Superior temporal gyrus (tissue), 1 donor: ENCODE results near the gene KIAA2012.

Source experiments
- DNase-seq: peaks from one replicate; pipeline ENCODE4 v3.0.0-alpha.2; 2016; ENCODE audit errors: extremely low spot score

Gene KIAA2012

GRCh38 chr2:202088777-202089176 lies 15.7 kb downstream of the KIAA2012 start:
- DNase-seq = no peak

DNA sequence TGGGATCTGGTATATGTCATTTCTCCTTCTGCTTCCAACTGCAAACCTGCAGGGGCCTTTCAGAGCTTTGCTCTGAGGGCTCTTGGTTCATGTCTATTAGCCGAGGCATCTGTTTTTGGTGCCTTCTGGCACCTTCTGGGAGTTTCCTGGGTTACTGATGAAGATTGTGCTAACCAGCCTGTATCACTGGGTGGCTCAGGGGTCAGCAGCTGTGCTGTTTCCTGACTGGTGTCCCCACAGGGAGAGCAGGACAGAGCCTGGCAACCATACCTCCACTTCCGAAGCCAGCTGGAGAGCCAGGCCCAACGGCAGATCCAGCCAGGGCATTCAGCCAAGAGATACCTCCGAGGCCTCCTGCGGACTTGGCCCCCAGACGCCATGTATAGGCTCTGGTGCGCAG lies 17.5 kb downstream of the KIAA2012 start:
- no peak for DNase-seq

GRCh38 chr2:202091476-202091875 lies 18.4 kb downstream of the KIAA2012 start:
- DNase-seq = no peak

GRCh38 chr2:202094426-202094986 lies 21.5 kb downstream of the KIAA2012 start:
- DNase-seq = no peak

DNA sequence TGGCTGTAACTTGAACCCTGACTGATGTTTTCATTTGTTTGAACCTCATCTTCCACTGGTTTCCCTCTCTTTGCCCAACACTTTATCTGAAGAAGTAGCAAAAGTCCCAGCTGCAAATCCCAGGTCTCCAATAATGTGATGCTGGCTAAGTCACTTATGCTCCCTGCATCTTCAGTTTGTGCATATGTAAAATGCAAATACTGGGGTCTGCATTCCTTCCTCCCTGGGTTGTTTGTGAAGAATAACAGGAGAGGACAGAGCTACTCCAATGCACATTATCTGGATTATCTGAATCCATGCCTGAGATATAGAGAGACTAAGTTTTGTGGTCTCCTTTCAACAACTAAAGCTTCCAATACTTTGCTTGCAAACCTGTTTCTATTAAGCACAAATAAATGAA lies 22.2 kb downstream of the KIAA2012 start:
- no peak for DNase-seq

GRCh38 chr2:202096736-202097135 lies 23.7 kb downstream of the KIAA2012 start:
- no peak for DNase-seq

DNA sequence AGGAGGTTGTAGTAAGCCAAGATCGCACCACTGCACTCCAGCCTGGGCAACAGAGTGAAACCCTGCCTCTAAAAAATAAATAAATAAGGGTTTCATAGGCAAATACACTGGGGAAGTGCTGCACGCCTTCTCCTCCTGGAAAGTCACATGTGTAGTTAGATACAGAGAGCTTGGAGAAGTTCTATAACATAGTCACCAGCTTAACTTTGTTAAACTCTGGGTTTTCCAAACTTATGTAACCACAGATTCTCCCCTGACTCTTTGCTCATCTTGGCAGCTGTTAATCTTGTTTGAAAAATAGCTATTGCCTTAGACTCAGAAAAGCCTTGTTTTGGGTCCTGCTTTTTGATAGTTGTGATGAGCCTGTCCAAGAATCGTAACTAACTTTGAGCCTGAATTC lies 25.2 kb downstream of the KIAA2012 start:
- DNase-seq = no peak

DNA sequence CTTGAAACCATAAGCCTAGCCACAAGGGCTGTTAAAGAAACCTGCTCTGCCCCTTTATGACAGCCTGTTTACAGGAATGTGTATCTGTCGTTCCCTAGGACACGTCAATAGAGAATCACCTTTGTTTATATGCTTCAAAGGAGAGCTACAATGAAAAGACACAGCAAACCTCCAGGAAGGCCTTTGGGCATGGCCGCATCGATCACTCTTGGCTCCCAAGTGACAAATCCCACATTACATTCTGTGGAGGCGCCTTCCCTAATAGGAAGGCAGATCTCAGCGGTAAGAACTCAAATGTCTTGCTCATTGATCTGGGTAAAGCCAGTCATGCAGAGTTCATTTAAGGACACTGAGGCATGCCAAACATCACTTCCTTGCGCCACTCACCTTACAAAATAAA lies 26.5 kb downstream of the KIAA2012 start:
- DNase-seq = no peak

DNA sequence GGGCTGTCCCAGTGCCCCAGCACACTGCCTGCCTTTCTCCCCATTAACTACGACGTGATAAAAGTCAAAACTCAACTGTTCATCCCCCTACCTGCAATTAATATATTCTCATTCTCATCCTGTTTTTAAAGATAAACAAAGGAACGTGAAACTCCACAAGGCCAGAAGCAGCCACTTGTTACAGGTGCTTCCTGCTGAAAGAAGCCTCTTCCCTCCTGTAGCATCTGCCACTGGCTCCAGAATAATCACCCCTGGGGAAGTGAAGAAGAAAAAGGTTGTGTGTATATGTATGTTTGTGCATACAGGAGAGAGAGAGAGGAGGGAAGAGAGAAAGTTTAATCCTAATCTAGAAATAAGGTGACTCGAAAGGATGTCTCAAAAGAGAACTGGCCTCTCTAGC lies 27.1 kb downstream of the KIAA2012 start:
- DNase-seq = no peak

GRCh38 chr2:202101026-202101579 lies 28.0 kb downstream of the KIAA2012 start:
- no peak for DNase-seq

- DNase-seq = no peak
Observed at GRCh38 chr2:202102425-202103000, 29.5 kb downstream of the KIAA2012 start.

DNA sequence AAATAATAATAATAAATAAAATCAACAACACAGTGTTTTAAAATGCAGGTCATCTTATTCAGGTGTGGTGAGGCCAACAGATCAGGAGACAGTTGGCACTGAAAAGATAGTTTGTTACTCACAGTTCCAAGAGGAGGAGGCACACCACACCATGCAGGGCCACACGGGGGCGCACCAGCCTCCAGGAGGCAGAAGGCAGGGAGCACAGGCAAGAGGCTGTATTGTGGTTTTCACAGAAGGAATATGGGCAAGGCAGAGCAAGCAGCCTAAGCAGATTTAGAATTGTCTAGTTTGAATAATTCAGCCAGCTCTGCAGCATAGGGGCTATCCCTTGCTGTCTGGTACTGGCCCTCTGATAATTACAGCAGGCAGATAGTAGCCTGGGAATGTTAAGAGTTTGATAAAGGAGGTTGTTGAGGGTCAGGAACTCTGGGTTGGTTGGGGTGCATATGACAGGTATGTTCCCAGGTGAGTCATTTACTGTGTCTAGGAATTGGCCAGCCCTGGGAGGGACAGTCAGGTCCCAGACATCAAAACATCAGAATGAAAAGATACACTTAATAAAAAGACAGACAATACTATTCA lies 31.3 kb downstream of the KIAA2012 start:
- DNase-seq = no peak

GRCh38 chr2:202105025-202105424 lies 32.0 kb downstream of the KIAA2012 start:
- DNase-seq = no peak

DNA sequence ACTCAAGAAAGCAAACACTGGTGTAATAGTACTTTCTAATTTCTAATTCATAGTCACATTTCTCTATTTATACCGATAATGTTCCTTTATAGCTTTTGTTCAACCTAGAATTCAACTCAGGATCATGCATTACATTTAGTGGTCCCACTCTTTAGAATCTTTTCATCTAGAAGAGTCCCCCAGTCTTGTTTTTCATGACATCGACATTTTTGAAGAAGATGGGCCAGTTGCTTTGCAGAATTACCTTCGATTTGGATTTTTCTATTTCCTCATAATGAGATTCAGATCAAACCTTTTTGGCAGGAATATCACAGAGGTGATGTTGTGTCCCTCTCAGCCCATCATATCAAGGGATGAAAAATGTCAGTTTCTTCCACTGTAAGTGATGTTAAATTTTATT lies 35.3 kb downstream of the KIAA2012 start:
- no peak for DNase-seq

DNA sequence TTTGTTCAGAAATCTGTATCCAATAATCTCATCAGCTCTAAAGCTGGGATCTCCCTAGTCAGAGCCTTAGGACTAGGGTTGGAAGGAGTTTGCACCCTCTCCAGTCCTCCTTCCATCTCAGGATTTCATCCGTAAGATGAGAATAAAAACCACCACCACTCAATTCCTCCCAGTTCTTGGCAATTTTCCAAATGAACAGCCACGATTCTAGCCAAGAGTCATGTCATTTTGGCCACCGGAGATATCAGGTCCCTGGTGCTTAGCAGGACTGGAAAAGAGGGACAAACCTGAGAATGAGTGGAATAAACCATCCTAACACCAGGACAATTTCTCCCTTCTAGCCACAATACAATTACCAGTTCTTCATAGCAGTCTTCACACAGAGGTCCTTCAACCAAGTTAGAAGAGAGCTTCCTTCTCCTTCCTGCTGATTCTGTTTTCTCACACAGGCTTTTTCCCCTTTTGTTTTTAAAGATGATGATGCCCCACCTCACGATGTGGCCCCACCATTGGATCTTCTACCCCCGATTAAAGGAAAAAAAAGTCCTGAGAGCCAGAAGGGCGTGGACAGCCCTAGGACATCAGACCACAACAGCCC lies 36.2 kb downstream of the KIAA2012 start:
- no peak for DNase-seq

GRCh38 chr2:202109737-202110184 lies 36.7 kb downstream of the KIAA2012 start:
- no peak for DNase-seq

GRCh38 chr2:202110491-202110890 lies 37.4 kb downstream of the KIAA2012 start:
- peak; percentile 46 for DNase-seq

GRCh38 chr2:202112041-202112440 lies 39.0 kb downstream of the KIAA2012 start:
- no peak for DNase-seq

DNA sequence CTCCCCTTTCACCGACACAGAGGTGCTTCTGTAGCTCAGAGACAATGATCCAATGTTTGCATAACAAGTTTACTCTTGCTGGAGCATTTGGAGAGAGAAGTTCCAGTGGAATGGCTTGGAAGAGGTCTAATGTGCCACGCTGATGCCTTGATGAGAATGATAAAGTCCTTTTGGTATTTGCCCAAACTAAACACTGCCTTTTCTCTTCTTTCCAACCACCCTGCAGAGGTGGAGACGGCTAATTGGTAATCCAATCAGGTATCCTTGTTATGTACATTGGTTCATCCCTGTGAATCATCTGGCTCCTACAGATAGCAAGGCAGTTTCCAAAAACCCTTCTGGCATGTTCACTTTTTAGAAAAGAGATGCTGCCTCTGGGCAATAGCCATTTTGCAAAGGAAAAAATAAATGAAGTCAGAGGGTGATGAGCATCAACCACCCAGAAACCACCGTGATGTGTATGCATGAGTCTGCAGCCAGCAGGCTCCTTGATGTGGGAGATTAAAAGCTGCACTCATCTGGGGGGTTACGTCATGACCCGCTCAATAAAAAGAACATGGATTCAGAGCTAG lies 40.6 kb downstream of the KIAA2012 start:
- no peak for DNase-seq

DNA sequence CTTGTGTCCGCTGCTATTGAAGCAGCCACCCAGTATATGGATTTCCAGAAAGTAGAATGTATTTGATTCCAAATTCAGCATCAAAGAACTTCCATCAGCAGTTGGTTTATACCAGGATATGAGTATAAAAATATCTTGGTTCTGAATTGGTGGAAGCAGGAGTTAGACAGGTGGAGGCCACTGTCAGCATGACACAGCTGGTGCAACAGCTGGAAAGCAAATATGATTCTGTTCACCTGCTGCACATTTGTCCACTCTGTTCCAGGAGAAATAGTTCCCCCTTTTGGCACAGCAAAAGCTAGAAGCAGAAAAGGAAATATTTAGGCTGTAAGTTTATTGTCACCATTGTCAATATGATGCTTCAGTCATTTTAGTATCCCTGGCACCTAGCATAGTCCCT lies 41.2 kb downstream of the KIAA2012 start:
- DNase-seq = no peak

GRCh38 chr2:202114795-202115194 lies 41.7 kb downstream of the KIAA2012 start:
- DNase-seq = no peak

DNA sequence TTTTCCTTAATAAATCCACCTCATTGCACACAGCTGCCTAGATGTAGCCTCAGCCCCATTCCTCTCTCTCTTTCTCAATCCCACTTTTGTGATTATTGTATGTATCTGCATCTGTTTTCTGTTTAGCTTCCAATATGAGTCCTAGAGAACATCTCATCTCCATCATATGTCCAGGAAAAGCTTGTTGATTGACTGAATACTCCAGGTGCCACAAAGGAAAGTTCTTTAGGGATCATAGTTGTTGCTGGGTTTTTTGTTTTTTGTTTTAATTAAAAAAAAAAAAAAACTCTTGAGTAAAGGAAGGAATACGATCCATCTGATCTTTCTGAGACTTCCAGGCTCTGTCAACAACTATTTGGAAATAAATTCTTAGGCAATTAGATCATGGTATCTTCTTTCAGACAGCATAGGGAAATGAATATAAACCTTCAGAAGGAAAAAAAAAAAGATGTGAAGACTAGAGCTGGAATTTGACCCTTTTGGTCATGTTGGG lies 42.5 kb downstream of the KIAA2012 start:
- DNase-seq = no peak
